SU-DHL-6 (cell line): ENCODE measurements around the gene ZNF491.
"Not testable (repeated sequence)": the region's sequence is repeated elsewhere in the genome, so short reads cannot be mapped to it uniquely, and the experiment has no call there.

Experiments
- H2AFZ ChIP-seq: fragments of 200-600 bp; sonication (generic); 2 replicates; pipeline ENCODE4 v1.6.1; 2014; ENCODE audit warnings: low read depth, mild to moderate bottlenecking, moderate library complexity, mixed read lengths, antibody characterized with exemption, low read length; ENCODE audit not compliant: severe bottlenecking
- H3F3A ChIP-seq: fragments of 200-600 bp; shearing (Covaris generic); 2 replicates; pipeline ENCODE4 v1.6.0; 2016; ENCODE audit warnings: antibody characterized with exemption, mild to moderate bottlenecking; ENCODE audit not compliant: insufficient read depth
- H3K27ac ChIP-seq: fragments of 200-600 bp; sonication (generic); 2 replicates; pipeline ENCODE4 v1.5.1; 2016; ENCODE audit warnings: low read depth, mild to moderate bottlenecking, low read length, moderate library complexity, mixed read lengths
- H3K27me3 ChIP-seq: fragments of 200-600 bp; sonication (generic), shearing (Covaris generic); 2 replicates; pipeline ENCODE4 v1.6.0; 2014; ENCODE audit warnings: mild to moderate bottlenecking, low read length
- H3K36me3 ChIP-seq: fragments of 200-600 bp; sonication (generic); 2 replicates; pipeline ENCODE4 v1.6.1; 2014; ENCODE audit warnings: mild to moderate bottlenecking, low read length, mixed read lengths
- H3K4me2 ChIP-seq: fragments of 300-600, 200-600 bp; shearing (Covaris generic), sonication (generic); 2 replicates; pipeline ENCODE4 v1.6.0; 2014; ENCODE audit warnings: low read length, low read depth, mild to moderate bottlenecking; ENCODE audit not compliant: poor library complexity, severe bottlenecking
- H3K4me3 ChIP-seq: fragments of 200-600 bp; sonication (generic); 2 replicates; pipeline ENCODE4 v1.5.1; 2014; ENCODE audit warnings: antibody characterized with exemption, low read length, mild to moderate bottlenecking, mixed read lengths; ENCODE audit not compliant: insufficient read depth, poor library complexity, severe bottlenecking
- H3K79me2 ChIP-seq: fragments of 200-600 bp; sonication (generic); 2 replicates; pipeline ENCODE4 v1.6.1; 2014; ENCODE audit warnings: mild to moderate bottlenecking, low read length, moderate library complexity; ENCODE audit not compliant: insufficient read depth
- H3K9ac ChIP-seq: fragments of 200-600 bp; sonication (generic); 2 replicates; pipeline ENCODE4 v1.7.0; 2014; ENCODE audit warnings: mild to moderate bottlenecking, low read length
- H3K9me2 ChIP-seq: fragments of 200-600 bp; sonication (generic); replicated peaks from 2 replicates; pipeline ENCODE4 v1.6.1; 2014; ENCODE audit warnings: low read length; ENCODE audit not compliant: insufficient read depth
- H3K9me3 ChIP-seq: fragments of 200-600 bp; sonication (generic); 2 replicates; pipeline ENCODE4 v1.6.1; 2014; ENCODE audit warnings: low read length, mixed read lengths; ENCODE audit not compliant: insufficient read depth
- H4K20me1 ChIP-seq: fragments of 200-600 bp; sonication (generic); 2 replicates; pipeline ENCODE4 v1.6.1; 2014; ENCODE audit warnings: low read depth, mild to moderate bottlenecking, antibody characterized with exemption, low read length, moderate library complexity, mixed read lengths
- CTCF ChIP-seq: fragments of 200-600 bp; sonication (generic); IDR thresholded peaks from one replicate; pipeline ENCODE4 v1.5.1; 2017; ENCODE audit warnings: antibody characterized with exemption, mild to moderate bottlenecking, low read length, moderate library complexity; ENCODE audit not compliant: insufficient read depth, poor library complexity, severe bottlenecking
- EZH2phosphoT487 ChIP-seq: fragments of 200-600 bp; sonication (generic), shearing (Covaris generic); conservative IDR thresholded peaks from 2 replicates; pipeline ENCODE4 v1.6.1; 2018; ENCODE audit warnings: mild to moderate bottlenecking, antibody characterized with exemption, low read length, moderate library complexity, mixed read lengths

Gene ZNF491

GRCh38 chr19:11821474-11822109 lies 23.3 kb downstream of the ZNF491 start:
- Histone ChIP-seq H3K4me3 (no peak overlapping the region), H3K79me2 (no peaks in the 10 kb centered on the region; the same call in 1 of the 2 replicates), H3K27me3 (no peaks in the 10 kb centered on the region), H3K9me3 (no peaks in the 10 kb centered on the region), H3K9ac (no peak overlapping the region), H3K9me2 (no peaks in the 10 kb centered on the region), H3F3A (no peaks in the 10 kb centered on the region), H3K27ac (no peak overlapping the region), H3K36me3 (no peaks in the 10 kb centered on the region), H2AFZ (no peak overlapping the region), H3K4me2 (no peak overlapping the region), H4K20me1 (no peaks in the 10 kb centered on the region)
- no peak for TF ChIP-seq EZH2phosphoT487
- TF ChIP-seq CTCF = no peak

- Histone ChIP-seq H3K9me3 (peaks cover 27% of the 10 kb centered on the region; the same call in 1 of the 2 replicates), H3K36me3 (peaks cover 30% of the 10 kb centered on the region)
- H3K27ac ChIP-seq, H3K4me2 ChIP-seq, H3K4me3 ChIP-seq, H3K79me2 ChIP-seq, H4K20me1 ChIP-seq, H3K9ac ChIP-seq, H3K27me3 ChIP-seq, H3K9me2 ChIP-seq, H3F3A ChIP-seq, H2AFZ ChIP-seq: not testable (repeated sequence)
These were observed 30.9 kb downstream of the ZNF491 start for GRCh38 chr19:11828957-11829876.

GRCh38 chr19:11832253-11832912 lies 34.1 kb downstream of the ZNF491 start:
- no peaks in the 10 kb centered on the region for H3K79me2 ChIP-seq
- H3K4me3 ChIP-seq = no peak overlapping the region
- no peaks in the 10 kb centered on the region for H4K20me1 ChIP-seq
- no peaks in the 10 kb centered on the region for H3K9me2 ChIP-seq
- H3K9me3 ChIP-seq = peaks cover 27% of the 10 kb centered on the region; the same call in 1 of the 2 replicates
- H3K27me3 ChIP-seq = no peaks in the 10 kb centered on the region
- no peaks in the 10 kb centered on the region for H3F3A ChIP-seq
- no peak for TF ChIP-seq EZH2phosphoT487
- TF ChIP-seq CTCF = no peak
- peaks cover 30% of the 10 kb centered on the region for H3K36me3 ChIP-seq
- H3K4me2 ChIP-seq = no peak overlapping the region
- no peak overlapping the region for H2AFZ ChIP-seq
- no peak overlapping the region for H3K9ac ChIP-seq
- H3K27ac ChIP-seq = no peak overlapping the region
